ENCODE measurements around the gene COL9A2. TPM values are rescaled to one million over a fixed set of nuclear protein-coding genes. Genes with fewer than 3 reads are reported as not detected.
"Not testable (repeated sequence)": the region's sequence is repeated elsewhere in the genome, so short reads cannot be mapped to it uniquely, and the experiment has no call there.

Gene COL9A2
- total RNA-seq, 1 experiment from 2014 or later = 5.2 TPM

DNA sequence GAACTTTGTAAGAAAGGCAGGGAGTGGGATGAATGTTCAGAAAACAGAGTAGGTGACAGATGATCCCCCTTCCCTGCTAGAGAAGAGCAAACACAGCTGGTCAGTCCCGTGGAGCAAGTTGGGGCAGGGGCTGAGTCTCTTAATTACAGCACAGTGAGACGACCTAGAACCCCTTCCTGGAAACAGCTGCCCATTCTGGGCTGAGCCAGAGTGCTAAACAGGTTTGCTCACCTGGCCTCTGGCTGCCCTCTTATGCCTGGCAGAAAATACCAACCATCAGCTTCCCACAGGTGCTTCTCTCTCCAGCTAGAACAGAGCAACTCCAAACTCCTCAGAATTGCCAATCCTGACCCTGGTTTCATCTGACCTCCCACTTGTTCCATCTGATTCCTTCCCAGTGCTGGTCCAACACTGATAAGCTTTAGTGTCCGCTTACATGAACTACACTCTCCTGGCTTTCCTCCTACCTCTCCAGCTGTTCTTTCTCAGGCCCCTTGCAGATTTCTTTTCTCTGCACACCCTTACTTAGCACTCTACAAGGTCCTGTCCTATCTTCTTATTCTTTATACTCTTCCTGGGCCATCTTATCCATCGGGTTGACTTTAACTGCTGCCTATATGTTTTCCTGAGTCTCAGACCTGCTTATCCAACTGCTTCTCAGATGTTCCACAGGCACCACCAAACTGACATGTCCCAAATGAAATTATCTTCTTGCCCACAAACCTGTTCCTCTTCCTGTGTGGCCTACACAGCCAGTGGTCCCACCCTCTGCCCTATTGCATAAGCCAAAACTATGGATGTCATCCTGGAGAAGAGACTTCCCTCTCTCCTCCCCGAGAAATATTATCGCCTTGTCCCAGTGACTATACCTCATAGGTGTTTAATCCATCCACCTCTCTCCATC, 22.6 kb upstream of the COL9A2 start:
- Histone ChIP-seq H3K9me3 (replicated peaks) (peaks cover 5% of the 10 kb centered on the region; the same call in 1 of the 2 replicates), H3K4me3 (no peak overlapping the region), H3K4me1 (no peaks in the 10 kb centered on the region), H3K36me3 (no peaks in the 10 kb centered on the region), H3K27ac (no peak overlapping the region), H3K27me3 (peaks cover 4% of the 10 kb centered on the region; the same call in 1 of the 2 replicates)
- DNase-seq = no peak

DNA sequence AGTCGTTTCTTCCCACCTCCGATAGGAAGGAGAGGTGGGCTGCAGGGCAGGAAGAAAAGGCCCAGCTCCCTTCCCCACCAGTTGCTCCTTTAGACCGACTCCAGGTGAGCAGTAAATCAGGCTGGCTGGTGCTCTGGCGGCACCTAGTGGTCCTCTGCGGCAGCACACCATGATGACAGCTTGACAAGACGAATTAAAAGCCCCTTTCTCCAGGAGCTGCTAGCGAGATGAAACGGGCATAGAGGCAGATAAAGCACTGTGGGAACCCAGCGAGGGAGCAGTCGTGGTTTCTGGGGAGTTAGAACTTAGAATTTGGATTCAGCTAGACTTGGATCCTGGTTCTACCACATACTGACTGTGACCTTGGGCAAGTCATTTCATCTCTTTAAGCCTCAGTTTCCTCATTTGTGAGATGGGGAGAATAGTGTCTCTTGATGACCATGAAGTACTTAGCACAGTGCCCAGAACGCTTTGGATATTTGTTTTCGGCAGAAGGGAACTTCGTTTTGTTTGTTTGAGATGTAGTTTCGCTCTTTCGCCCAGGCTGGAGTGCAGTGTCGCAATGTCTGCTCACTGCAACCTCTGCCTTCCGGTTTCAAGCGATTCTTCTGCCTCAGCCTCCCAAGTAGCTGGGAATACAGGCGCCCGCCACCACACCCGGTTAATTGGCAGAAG, 21.8 kb upstream of the COL9A2 start:
- no peak overlapping the region for H3K27ac ChIP-seq
- no peak overlapping the region for H3K4me3 ChIP-seq
- H3K36me3 ChIP-seq = no peaks in the 10 kb centered on the region
- DNase-seq = peak; percentile 76 to 91
- H3K9me3 ChIP-seq (replicated peaks) = peaks cover 5% of the 10 kb centered on the region; the same call in 1 of the 2 replicates
- no peaks in the 10 kb centered on the region for H3K27me3 ChIP-seq
- H3K4me1 ChIP-seq = no peaks in the 10 kb centered on the region

DNA sequence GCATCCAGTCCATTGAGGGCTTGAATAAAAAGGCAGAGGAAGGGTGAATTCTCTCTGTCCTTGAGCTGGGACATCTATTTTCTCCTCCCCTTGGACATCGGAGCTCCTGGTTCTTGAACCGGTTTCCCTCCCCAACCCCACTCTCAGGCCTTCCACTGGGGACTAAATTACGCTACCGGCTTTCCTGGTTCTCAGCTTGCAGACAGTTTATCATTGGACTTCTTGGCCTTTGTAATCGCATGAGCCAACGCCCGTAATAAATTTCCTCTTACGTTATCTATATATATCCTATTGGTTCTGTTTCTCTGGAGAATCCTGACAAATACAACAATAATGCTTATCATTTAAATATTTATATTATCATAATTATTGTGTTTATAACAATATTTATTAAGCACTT, 20.4 kb upstream of the COL9A2 start:
- Histone ChIP-seq H3K27me3 (no peaks in the 10 kb centered on the region), H3K4me3 (no peak overlapping the region), H3K4me1 (no peaks in the 10 kb centered on the region), H3K27ac (no peak overlapping the region), H3K9me3 (replicated peaks) (peaks cover 5% of the 10 kb centered on the region; the same call in 1 of the 2 replicates), H3K36me3 (no peaks in the 10 kb centered on the region)
- DNase-seq = no peak

DNA sequence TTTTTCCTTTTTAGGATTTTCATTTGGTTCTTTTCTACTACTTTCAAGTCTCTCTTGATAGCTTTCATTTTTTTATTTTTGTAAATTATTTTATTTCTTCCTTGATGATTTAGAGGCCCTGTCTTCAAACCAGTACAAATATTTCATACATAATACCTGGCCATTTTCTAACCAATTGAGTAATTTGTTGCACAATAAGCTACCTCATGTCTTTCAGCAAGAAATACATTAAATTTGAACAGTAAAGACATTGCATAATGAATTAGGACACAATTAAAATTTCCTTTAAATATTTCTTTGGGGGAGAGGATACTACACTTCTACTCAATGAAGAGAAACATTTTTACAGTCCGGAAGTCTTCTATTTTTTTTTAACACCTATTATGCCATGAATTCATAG, 15.6 kb upstream of the COL9A2 start:
- no peak for DNase-seq
- Histone ChIP-seq H3K27ac (no peak overlapping the region), H3K4me3 (no peak overlapping the region), H3K4me1 (no peaks in the 10 kb centered on the region), H3K36me3 (no peaks in the 10 kb centered on the region), H3K9me3 (replicated peaks) (no peaks in the 10 kb centered on the region), H3K27me3 (no peaks in the 10 kb centered on the region)

DNA sequence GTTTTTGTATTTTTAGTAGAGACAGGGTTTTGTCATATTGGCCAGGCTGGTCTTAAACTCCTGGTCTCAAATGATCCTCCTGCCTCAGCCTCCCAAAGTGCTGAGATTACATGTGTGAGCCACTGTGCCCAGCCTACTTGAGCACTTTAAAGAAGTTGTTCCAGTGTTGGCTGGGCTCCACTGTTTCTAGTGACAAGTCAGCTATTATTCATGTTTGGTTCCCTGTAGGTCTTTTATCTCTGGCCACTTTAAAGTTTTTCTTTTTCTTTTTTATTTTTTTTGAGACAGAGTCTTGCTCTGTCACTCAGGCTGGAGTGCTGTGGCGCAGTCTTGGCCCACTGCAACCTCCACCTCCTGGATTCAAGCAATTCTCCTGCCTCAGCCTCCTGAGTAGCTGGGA, 14.3 kb upstream of the COL9A2 start:
- not testable (repeated sequence) for H3K27me3 ChIP-seq; H3K9me3 ChIP-seq (replicated peaks); H3K4me3 ChIP-seq; H3K4me1 ChIP-seq; H3K27ac ChIP-seq; H3K36me3 ChIP-seq; DNase-seq

DNA sequence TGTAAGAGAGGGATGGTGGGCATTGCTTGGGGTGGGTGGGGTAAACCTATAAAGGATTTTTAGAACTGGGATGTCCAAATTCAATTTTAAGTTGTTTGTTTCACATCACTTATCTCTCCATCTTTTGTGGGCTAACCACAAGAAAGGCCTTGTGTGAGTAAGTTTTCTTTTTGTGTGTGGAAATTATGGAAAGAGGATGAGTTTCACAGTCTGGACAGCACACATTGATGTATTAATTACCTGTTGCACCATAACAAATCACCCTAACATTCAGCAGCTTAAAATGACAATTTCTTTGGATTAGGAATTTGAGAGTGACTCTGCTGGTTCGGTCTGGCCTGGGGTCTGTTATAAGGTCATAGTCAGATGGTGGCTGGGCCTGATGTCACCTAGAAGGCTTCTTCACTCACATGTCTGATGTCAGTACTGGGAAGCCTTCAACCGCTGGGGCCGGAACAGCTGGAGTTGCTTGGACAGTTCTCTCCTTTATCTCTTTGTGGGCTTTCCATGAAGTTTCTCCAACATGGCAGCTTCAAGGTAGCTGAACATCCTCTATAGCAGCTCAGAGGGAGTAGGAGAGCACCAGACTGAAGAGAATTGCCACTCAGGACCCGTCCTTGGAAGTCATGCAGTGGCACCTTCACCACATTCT, 2.0 kb upstream of the COL9A2 start:
- no peak overlapping the region for H3K27ac ChIP-seq
- H3K4me1 ChIP-seq = peaks cover 7% of the 10 kb centered on the region
- DNase-seq = no peak
- H3K27me3 ChIP-seq = no peaks in the 10 kb centered on the region
- H3K36me3 ChIP-seq = no peaks in the 10 kb centered on the region
- no peaks in the 10 kb centered on the region for H3K9me3 ChIP-seq (replicated peaks)
- H3K4me3 ChIP-seq = no peak overlapping the region

DNA sequence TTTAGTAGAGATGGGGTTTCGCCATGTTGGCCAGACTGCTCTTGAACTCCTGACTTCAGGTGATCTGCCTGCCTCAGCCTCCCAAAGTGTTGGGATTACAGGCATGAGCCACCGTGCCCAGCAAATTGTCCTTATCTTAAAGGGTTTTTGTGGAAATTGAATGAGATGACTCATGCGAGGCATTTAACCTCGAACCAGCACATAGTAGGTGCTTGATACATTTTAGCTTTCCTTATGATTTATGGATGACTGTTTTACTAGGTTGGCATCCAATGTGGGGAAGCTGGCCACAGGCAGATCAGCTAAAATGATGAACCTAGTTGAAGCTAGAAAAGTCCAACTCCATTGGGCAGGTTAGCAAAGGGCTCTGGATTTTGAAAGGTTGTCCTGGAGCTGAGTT, 1.4 kb upstream of the COL9A2 start:
- DNase-seq = no peak
- H3K27ac ChIP-seq = no peak overlapping the region
- H3K4me1 ChIP-seq = peaks cover 13% of the 10 kb centered on the region
- H3K9me3 ChIP-seq (replicated peaks) = no peaks in the 10 kb centered on the region
- no peak overlapping the region for H3K4me3 ChIP-seq
- H3K27me3 ChIP-seq = no peaks in the 10 kb centered on the region
- H3K36me3 ChIP-seq = no peaks in the 10 kb centered on the region

DNA sequence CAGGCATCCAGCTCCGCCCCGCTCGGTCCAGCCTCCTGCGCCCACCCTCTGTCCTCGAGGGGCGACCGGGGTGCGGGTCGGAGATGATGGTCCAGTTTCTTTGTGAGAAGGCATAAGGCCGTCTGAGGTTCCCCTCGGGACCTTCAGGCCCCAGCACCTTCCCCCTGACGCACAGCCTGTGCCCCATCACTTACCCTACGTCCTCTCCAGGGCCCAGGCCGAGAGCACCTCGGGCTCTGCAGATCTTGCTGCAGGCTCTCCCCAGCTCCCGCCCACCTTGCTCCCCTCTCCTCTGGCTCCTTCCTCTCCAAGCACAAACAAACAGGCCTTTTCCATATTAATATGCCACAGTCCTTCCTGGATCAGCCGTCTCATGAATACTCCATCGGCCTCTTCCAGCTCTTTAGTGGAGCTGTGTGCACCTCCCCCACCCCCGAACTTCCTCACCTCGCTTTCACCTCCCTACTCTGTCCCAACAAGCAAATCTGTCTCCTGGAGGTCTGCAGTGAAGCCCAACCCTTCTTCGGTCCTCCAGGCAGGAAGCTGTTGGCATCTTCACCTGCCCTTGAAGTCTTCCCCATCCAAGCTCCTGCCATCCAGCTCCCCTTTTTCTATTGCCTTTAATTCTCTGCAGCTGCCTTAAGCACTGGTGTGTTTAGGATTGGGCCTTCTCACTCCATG, 448 bp upstream of the COL9A2 start:
- no peak overlapping the region for H3K4me3 ChIP-seq
- no peaks in the 10 kb centered on the region for H3K27me3 ChIP-seq

DNA sequence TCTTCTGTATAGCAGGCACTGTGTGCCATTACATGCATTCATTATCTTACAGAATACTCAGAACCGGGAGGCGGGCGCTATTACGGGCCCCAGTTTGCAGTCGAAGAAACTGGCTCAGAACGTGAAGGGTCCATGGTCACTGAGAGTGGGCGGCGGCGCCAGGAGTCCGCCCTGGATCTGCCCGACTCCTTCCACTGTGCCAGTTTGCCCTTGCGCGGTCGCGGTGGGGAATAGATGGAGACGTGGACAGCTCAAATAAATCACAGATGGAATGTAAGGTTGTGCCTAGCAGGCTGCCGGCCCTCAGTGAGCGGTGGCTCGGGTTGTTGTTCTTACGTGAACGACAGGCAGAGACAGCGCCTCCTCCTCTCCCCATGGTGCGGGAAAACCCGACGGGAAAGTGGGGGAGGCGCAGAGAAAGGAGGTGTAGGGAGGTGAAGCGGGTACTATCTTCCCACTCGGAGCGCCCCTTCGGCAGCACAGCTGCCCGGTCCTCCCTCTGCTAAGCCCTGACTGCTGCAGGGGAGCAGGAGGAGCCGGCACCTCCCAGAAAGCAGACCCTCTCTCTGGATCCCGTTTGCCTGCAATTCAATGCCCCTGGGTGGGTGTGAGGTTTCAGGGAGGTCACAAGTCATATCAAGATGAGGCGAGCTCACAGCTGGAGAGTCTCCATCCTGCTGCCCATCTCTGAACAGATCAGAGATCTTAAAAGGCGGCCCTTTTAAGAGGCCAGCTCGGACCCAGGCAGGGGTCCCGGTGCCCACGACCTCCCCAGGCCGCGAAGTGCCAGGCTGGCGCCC, 1.1 kb downstream of the COL9A2 start:
- Histone ChIP-seq H3K9me3 (replicated peaks) (no peaks in the 10 kb centered on the region), H3K4me1 (peaks cover 25% of the 10 kb centered on the region), H3K27ac (peak overlapping the region; percentile 45), H3K27me3 (no peaks in the 10 kb centered on the region), H3K4me3 (peak overlapping the region; percentile 54), H3K36me3 (no peaks in the 10 kb centered on the region)
- DNase-seq = peak; percentile 26 to 42

More for the DNA sequence above, 448 bp upstream of the COL9A2 start:
- no peaks in the 10 kb centered on the region for H3K36me3 ChIP-seq
- no peak overlapping the region for H3K27ac ChIP-seq
- peaks cover 22% of the 10 kb centered on the region for H3K4me1 ChIP-seq
- no peak for DNase-seq
- no peaks in the 10 kb centered on the region for H3K9me3 ChIP-seq (replicated peaks)

DNA sequence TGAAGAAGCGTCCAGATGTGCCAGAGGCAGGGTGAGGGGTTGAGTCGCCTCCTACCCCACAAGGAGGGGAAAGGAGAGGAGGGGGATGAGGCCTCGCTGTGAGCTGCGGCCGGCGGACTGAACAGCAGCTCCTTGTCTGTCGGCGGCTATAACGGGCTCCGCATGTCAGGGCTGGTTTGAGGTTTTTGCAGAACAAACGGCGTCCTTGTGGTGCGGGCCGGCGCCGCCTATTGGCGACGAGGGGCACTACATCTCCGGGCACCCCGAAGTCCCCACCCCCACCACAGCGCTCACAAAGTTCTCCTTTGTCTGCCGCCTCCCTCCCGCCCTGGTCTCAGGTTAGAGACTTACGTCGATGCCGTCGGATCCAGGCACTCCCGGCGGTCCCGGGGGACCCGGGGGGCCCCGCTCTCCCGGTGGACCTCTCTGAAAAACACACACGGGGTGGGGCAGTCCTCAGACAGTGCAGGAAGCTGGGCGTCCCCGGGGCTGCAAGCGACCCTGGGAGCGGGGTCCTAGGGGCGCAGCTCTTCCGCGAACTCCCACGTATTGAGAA, 1.8 kb downstream of the COL9A2 start:
- peak overlapping the region; percentile 40 for H3K27ac ChIP-seq
- no peaks in the 10 kb centered on the region for H3K27me3 ChIP-seq
- H3K4me1 ChIP-seq = peaks cover 25% of the 10 kb centered on the region
- H3K4me3 ChIP-seq = peak overlapping the region; percentile 54
- peak; percentile 90 to 93 for DNase-seq
- no peaks in the 10 kb centered on the region for H3K9me3 ChIP-seq (replicated peaks)
- no peaks in the 10 kb centered on the region for H3K36me3 ChIP-seq

DNA sequence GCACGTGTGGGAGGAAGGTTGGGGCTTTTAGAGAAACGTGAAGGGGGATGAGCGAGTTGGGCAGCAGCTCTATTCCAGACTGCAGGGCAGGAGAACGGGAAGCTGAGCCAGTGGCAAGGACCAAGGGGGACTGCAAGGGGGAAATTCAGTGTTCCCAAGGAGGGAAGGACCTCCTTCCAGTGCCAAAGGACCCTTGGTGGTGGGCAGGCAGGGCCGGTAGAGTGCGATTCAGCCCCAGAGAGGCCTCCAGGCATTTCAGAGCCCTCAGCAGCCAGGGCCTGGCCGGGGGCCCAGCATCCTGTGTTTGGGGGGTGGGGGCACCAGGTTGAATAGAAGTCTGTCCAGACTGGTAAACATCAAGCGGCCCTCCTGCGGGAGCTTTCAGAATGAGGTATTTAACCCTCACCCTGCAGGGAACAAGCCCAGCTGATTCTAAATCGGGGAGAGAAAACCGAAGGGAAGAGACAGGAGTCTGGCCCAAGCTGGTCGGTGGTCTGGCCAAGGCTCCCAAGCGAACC, 2.3 kb downstream of the COL9A2 start:
- Histone ChIP-seq H3K4me3 (peak overlapping the region; percentile 54), H3K27ac (peak overlapping the region; percentile 40), H3K36me3 (no peaks in the 10 kb centered on the region), H3K4me1 (peaks cover 25% of the 10 kb centered on the region), H3K27me3 (no peaks in the 10 kb centered on the region), H3K9me3 (replicated peaks) (no peaks in the 10 kb centered on the region)
- no peak for DNase-seq

DNA sequence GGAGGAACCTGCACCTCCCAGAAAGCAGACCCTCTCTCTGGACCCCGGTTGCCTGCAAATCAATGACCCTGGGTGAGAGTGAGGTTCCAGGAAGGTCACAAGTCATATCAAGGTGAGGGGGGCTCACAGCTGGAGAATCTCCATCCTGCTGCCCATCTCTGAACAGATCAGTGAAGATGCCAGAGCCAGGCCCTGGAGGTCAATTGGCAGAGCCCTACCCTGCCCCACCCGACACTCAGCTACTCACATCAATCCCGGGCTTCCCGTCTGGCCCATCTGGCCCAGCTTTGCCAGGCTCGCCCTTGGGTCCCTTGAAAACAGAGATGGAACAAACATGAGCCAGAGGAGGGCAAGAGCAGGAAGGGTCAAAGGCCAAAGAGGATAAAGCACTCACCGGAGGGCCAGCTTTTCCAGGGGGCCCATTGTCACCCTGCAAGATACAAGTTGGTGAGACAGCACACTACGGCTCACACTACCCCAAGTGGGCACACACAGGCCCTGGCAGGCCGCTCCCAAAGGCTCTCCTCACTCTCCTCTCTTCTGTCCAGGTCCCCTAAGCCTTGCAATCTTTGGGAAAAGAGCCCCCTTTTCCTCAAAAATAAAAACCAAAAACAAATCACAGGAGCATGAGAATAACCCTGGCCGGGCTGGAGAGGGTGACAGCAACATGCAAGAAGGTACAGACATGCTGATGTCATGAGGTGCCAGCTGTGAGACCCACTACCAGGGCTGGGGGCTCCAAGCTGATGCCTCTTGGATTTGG, 2.9 kb downstream of the COL9A2 start:
- Histone ChIP-seq H3K9me3 (replicated peaks) (no peaks in the 10 kb centered on the region), H3K36me3 (no peaks in the 10 kb centered on the region), H3K27ac (no peak overlapping the region; the same call in 1 of the 2 replicates), H3K4me1 (peaks cover 25% of the 10 kb centered on the region), H3K4me3 (peak overlapping the region; percentile 54), H3K27me3 (no peaks in the 10 kb centered on the region)
- no peak for DNase-seq
